ENCODE results near the gene APPL2. TPM values are rescaled to one million over a fixed set of nuclear protein-coding genes. Genes with fewer than 3 reads are reported as not detected.

APPL2 gene
- polyA plus RNA-seq, 1 donor from 2014 or later, result 47.0 TPM

- Histone ChIP-seq H3K9ac (ENCODE audit: low read length) (no peak overlapping the region), H3K4me3 (ENCODE audit: low read length) (no peak overlapping the region), H3F3A (ENCODE audit: insufficient read depth, low read length, poor library complexity, severe bottlenecking) (no peaks in the 10 kb centered on the region), H3K9me3 (ENCODE audit: low read length) (no peaks in the 10 kb centered on the region), H3K36me3 (ENCODE audit: insufficient read depth, low read length) (peaks cover 16% of the 10 kb centered on the region), H3K27ac (ENCODE audit: low read length) (no peak overlapping the region), H3K4me2 (ENCODE audit: low read length) (no peak overlapping the region), H3K27me3 (ENCODE audit: insufficient read depth, low read depth, low read length) (no peaks in the 10 kb centered on the region), H2AFZ (ENCODE audit: low read depth, low read length) (no peak overlapping the region), H3K9me2 (ENCODE audit: insufficient read depth, low read length) (no peaks in the 10 kb centered on the region), H3K79me2 (replicated peaks; ENCODE audit: insufficient read depth, low read length) (no peaks in the 10 kb centered on the region), H4K20me1 (ENCODE audit: insufficient read depth) (no peaks in the 10 kb centered on the region)
- no peak for TF ChIP-seq EZH2 (IDR thresholded peaks at IDR 0.05; ENCODE audit: borderline replicate concordance, insufficient read depth, low read length, poor library complexity, severe bottlenecking)
- no peak for TF ChIP-seq SMC3 (conservative IDR thresholded peaks at IDR 0.05; ENCODE audit: poor library complexity)
Observed at GRCh38 chr12:105214670-105215375, 21.2 kb downstream of the APPL2 start.

DNA sequence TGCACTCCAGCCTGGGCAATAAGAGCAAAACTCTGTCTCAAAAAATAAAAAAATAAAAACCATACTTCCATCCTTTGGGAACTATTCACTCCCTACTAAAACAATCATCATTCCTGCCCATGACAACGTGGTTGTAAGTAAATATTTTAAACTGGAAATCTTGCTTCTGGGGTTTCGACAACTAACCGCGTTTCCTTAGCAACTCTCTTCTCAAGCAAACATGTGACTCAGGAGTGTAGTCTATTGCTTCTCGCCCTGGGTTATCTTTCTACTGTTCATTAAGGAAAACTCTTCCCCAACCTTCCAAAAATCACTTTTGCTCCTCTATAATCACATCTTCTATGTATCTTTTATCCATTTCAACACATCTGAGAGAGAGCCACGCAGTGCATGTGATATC, 21.8 kb downstream of the APPL2 start:
- no peaks in the 10 kb centered on the region for H3F3A ChIP-seq (ENCODE audit: insufficient read depth, low read length, poor library complexity, severe bottlenecking)
- H3K27me3 ChIP-seq (ENCODE audit: insufficient read depth, low read depth, low read length), result no peaks in the 10 kb centered on the region
- H3K9me3 ChIP-seq (ENCODE audit: low read length), result no peaks in the 10 kb centered on the region
- no peak for TF ChIP-seq EZH2 (IDR thresholded peaks at IDR 0.05; ENCODE audit: borderline replicate concordance, insufficient read depth, low read length, poor library complexity, severe bottlenecking)
- no peak for TF ChIP-seq CTCF (IDR thresholded peaks at IDR 0.05; ENCODE audit: poor library complexity, severe bottlenecking)
- no peak for TF ChIP-seq RAD21 (conservative IDR thresholded peaks at IDR 0.05)
- H4K20me1 ChIP-seq (ENCODE audit: insufficient read depth), result no peaks in the 10 kb centered on the region
- H3K4me2 ChIP-seq (ENCODE audit: low read length), result no peak overlapping the region
- H2AFZ ChIP-seq (ENCODE audit: low read depth, low read length), result no peak overlapping the region
- H3K27ac ChIP-seq (ENCODE audit: low read length), result no peak overlapping the region
- no peak overlapping the region for H3K4me3 ChIP-seq (ENCODE audit: low read length)
- H3K9ac ChIP-seq (ENCODE audit: low read length), result no peak overlapping the region
- H3K79me2 ChIP-seq (replicated peaks; ENCODE audit: insufficient read depth, low read length), result no peaks in the 10 kb centered on the region
- H3K36me3 ChIP-seq (ENCODE audit: insufficient read depth, low read length), result peaks cover 13% of the 10 kb centered on the region
- no peaks in the 10 kb centered on the region for H3K9me2 ChIP-seq (ENCODE audit: insufficient read depth, low read length)

DNA sequence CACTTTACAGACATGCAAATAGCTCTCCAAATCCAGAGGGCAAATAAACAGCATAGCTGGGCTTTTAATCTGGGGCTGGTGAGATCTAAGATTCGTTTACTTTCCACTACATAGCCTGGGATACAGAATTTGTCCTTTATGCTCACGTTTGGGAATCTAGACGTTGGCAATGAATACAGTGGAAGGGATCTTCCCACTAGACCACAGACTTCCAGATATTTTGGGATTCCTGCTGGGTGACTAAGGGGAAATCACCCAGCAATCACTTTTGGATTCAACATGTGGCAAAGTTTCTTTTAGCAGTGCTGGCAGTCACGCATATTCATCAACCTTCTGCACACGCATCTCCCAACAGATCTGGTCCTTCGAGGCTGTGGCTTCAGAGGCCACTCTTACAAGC, 23.5 kb downstream of the APPL2 start:
- no peak overlapping the region for H3K27ac ChIP-seq (ENCODE audit: low read length)

More for the DNA sequence above, 23.5 kb downstream of the APPL2 start:
- Histone ChIP-seq H3K79me2 (replicated peaks; ENCODE audit: insufficient read depth, low read length) (no peaks in the 10 kb centered on the region), H2AFZ (ENCODE audit: low read depth, low read length) (no peak overlapping the region), H3K36me3 (ENCODE audit: insufficient read depth, low read length) (peaks cover 13% of the 10 kb centered on the region), H3K4me2 (ENCODE audit: low read length) (no peak overlapping the region), H3K9me3 (ENCODE audit: low read length) (no peaks in the 10 kb centered on the region), H3K9me2 (ENCODE audit: insufficient read depth, low read length) (no peaks in the 10 kb centered on the region), H3K27me3 (ENCODE audit: insufficient read depth, low read depth, low read length) (no peaks in the 10 kb centered on the region), H3K4me3 (ENCODE audit: low read length) (no peak overlapping the region), H3K9ac (ENCODE audit: low read length) (no peak overlapping the region), H4K20me1 (ENCODE audit: insufficient read depth) (no peaks in the 10 kb centered on the region), H3F3A (ENCODE audit: insufficient read depth, low read length, poor library complexity, severe bottlenecking) (no peaks in the 10 kb centered on the region)
- no peak for TF ChIP-seq EP300 (conservative IDR thresholded peaks at IDR 0.05; ENCODE audit: poor library complexity, severe bottlenecking)
- no peak for TF ChIP-seq POLR2AphosphoS5 (IDR thresholded peaks at IDR 0.05)
- no peak for TF ChIP-seq MXI1 (conservative IDR thresholded peaks at IDR 0.05; ENCODE audit: poor library complexity, severe bottlenecking)
- TF ChIP-seq EZH2 (IDR thresholded peaks at IDR 0.05; ENCODE audit: borderline replicate concordance, insufficient read depth, low read length, poor library complexity, severe bottlenecking), result no peak
- TF ChIP-seq REST (IDR thresholded peaks at IDR 0.05; ENCODE audit: borderline replicate concordance), result no peak
- TF ChIP-seq TAF1 (IDR thresholded peaks at IDR 0.05; ENCODE audit: low read depth), result no peak
- no peak for TF ChIP-seq RAD21 (conservative IDR thresholded peaks at IDR 0.05)
- TF ChIP-seq CTCF (IDR thresholded peaks at IDR 0.05; ENCODE audit: poor library complexity, severe bottlenecking), result no peak
- no peak for TF ChIP-seq SMC3 (conservative IDR thresholded peaks at IDR 0.05; ENCODE audit: poor library complexity)
